ENCODE data around the gene TMEM132D. TPM values are rescaled to one million over a fixed set of nuclear protein-coding genes. Genes with fewer than 3 reads are reported as not detected.

The TMEM132D gene
- total RNA-seq, 2 experiments from 2014 or later, result not detected

GRCh38 chr12:129071362-129071761 is 832.5 kb downstream of the TMEM132D start:
- Histone ChIP-seq H3K79me2 (ENCODE audit: insufficient read depth, low read depth, low read length) (no peaks in the 10 kb centered on the region), H3K27ac (ENCODE audit: low read depth, low read length, poor library complexity, severe bottlenecking) (no peak overlapping the region), H3K4me3 (ENCODE audit: low read depth, low read length, poor library complexity, severe bottlenecking) (no peak overlapping the region), H3K9me3 (ENCODE audit: low read length) (no peaks in the 10 kb centered on the region), H3K9me2 (ENCODE audit: insufficient read depth, low read length) (no peaks in the 10 kb centered on the region), H3K36me3 (ENCODE audit: insufficient read depth, low read length) (no peaks in the 10 kb centered on the region), H2AFZ (ENCODE audit: low read length) (no peak overlapping the region), H3K4me2 (ENCODE audit: low read length) (no peak overlapping the region), H4K20me1 (ENCODE audit: insufficient read depth, low read length) (no peaks in the 10 kb centered on the region), H3K4me1 (ENCODE audit: insufficient read depth, low read length, poor library complexity, severe bottlenecking) (no peaks in the 10 kb centered on the region)
- POLR2A ChIA-PET, result no interaction called here
- CTCF ChIA-PET (ENCODE audit: unreplicated experiment), result no interaction called here
- intact Hi-C loops (cut with micrococcal nuclease; ENCODE audit: unreplicated experiment), result no loop called here
- BruUV-seq (replicated peaks), result no TSS peak
- no peak for DNase-seq (ENCODE audit: low spot score)
- TF ChIP-seq EZH2phosphoT487 (IDR thresholded peaks at IDR 0.05; ENCODE audit: borderline replicate concordance, low read depth, low read length) (no peak), CTCF (conservative IDR thresholded peaks at IDR 0.05; ENCODE audit: low read length) (no peak)

- BruUV-seq (replicated peaks), result no TSS peak
- no peaks in the 10 kb centered on the region for H3K9me3 ChIP-seq (ENCODE audit: low read length)
- H2AFZ ChIP-seq (ENCODE audit: low read length), result no peak overlapping the region
- POLR2A ChIA-PET, result no interaction called here
- intact Hi-C loops (cut with micrococcal nuclease; ENCODE audit: unreplicated experiment), result no loop called here
- CTCF ChIA-PET (ENCODE audit: unreplicated experiment), result no interaction called here
- no peaks in the 10 kb centered on the region for H3K36me3 ChIP-seq (ENCODE audit: insufficient read depth, low read length)
- H3K4me2 ChIP-seq (ENCODE audit: low read length), result no peak overlapping the region
- no peak overlapping the region for H3K4me3 ChIP-seq (ENCODE audit: low read depth, low read length, poor library complexity, severe bottlenecking)
- H3K27ac ChIP-seq (ENCODE audit: low read depth, low read length, poor library complexity, severe bottlenecking), result no peak overlapping the region
- H3K9me2 ChIP-seq (ENCODE audit: insufficient read depth, low read length), result no peaks in the 10 kb centered on the region
- TF ChIP-seq EZH2phosphoT487 (IDR thresholded peaks at IDR 0.05; ENCODE audit: borderline replicate concordance, low read depth, low read length), result no peak
- TF ChIP-seq CTCF (conservative IDR thresholded peaks at IDR 0.05; ENCODE audit: low read length), result no peak
- H3K79me2 ChIP-seq (ENCODE audit: insufficient read depth, low read depth, low read length), result no peaks in the 10 kb centered on the region
- no peaks in the 10 kb centered on the region for H4K20me1 ChIP-seq (ENCODE audit: insufficient read depth, low read length)
- no peak for DNase-seq (ENCODE audit: low spot score)
- no peaks in the 10 kb centered on the region for H3K4me1 ChIP-seq (ENCODE audit: insufficient read depth, low read length, poor library complexity, severe bottlenecking)
Observed at GRCh38 chr12:129069886-129070285, 833.9 kb downstream of the TMEM132D start.

- no peak for DNase-seq (ENCODE audit: low spot score)
- Histone ChIP-seq H3K4me2 (ENCODE audit: low read length) (no peak overlapping the region), H3K9me2 (ENCODE audit: insufficient read depth, low read length) (no peaks in the 10 kb centered on the region), H3K27ac (ENCODE audit: low read depth, low read length, poor library complexity, severe bottlenecking) (no peak overlapping the region), H3K4me1 (ENCODE audit: insufficient read depth, low read length, poor library complexity, severe bottlenecking) (no peaks in the 10 kb centered on the region), H3K9me3 (ENCODE audit: low read length) (no peaks in the 10 kb centered on the region), H2AFZ (ENCODE audit: low read length) (no peak overlapping the region), H3K4me3 (ENCODE audit: low read depth, low read length, poor library complexity, severe bottlenecking) (no peak overlapping the region), H4K20me1 (ENCODE audit: insufficient read depth, low read length) (no peaks in the 10 kb centered on the region), H3K79me2 (ENCODE audit: insufficient read depth, low read depth, low read length) (no peaks in the 10 kb centered on the region), H3K36me3 (ENCODE audit: insufficient read depth, low read length) (no peaks in the 10 kb centered on the region)
- CTCF ChIA-PET (ENCODE audit: unreplicated experiment), result no interaction called here
- TF ChIP-seq EZH2phosphoT487 (IDR thresholded peaks at IDR 0.05; ENCODE audit: borderline replicate concordance, low read depth, low read length) (no peak), CTCF (conservative IDR thresholded peaks at IDR 0.05; ENCODE audit: low read length) (no peak)
- BruUV-seq (replicated peaks), result no TSS peak
- intact Hi-C loops (cut with micrococcal nuclease; ENCODE audit: unreplicated experiment), result no loop called here
- POLR2A ChIA-PET, result no interaction called here
Observed at GRCh38 chr12:129068684-129069083, 835.1 kb downstream of the TMEM132D start.

All from OCI-LY7 (cell line).